ENCODE data around the gene UBE2U. TPM values are rescaled to one million over a fixed set of nuclear protein-coding genes. Genes with fewer than 3 reads are reported as not detected.

The UBE2U gene
- total RNA-seq, 1 experiment from 2014 or later, result not detected

DNA sequence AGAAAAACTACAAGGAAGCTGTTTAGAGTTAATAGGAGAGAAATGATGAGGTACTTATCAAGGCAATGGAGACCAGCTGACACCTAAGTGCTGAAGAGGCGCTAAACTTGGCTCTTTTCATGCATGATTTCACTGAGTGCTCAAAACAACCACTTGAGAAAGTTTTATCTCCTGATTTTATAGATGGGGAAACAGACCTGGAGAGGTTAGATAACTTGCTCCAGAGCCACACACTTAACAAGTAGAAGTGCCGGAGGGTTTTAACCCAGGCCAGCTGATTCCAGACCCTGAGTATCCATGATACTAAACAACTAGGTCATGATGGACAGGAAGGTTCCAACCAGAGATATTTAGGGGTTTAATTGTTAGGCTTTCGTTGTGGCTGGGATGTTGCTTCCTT is 25.9 kb downstream of the UBE2U start:
- intact Hi-C loops (cut with micrococcal nuclease), result no loop called here
- no TSS peak for BruUV-seq (replicated peaks)
- Mint-ChIP-seq H3K36me3 (ENCODE audit: insufficient read depth, unreplicated experiment) (no peaks in the 10 kb centered on the region), H3K27me3 (ENCODE audit: insufficient read depth, unreplicated experiment) (peaks cover 7% of the 10 kb centered on the region), H3K4me1 (ENCODE audit: insufficient read depth, unreplicated experiment) (no peaks in the 10 kb centered on the region), H3K27ac (ENCODE audit: low read depth, unreplicated experiment) (no peak overlapping the region), H3K4me3 (ENCODE audit: unreplicated experiment) (no peak overlapping the region), H3K9me3 (ENCODE audit: unreplicated experiment) (no peaks in the 10 kb centered on the region)
- TF ChIP-seq CTCF (IDR thresholded peaks at IDR 0.05; ENCODE audit: unreplicated experiment), result no peak
- DNase-seq (ENCODE audit: unreplicated experiment), result no peak
- CTCF ChIA-PET, result no interaction called here
- POLR2A ChIA-PET, result no interaction called here

DNA sequence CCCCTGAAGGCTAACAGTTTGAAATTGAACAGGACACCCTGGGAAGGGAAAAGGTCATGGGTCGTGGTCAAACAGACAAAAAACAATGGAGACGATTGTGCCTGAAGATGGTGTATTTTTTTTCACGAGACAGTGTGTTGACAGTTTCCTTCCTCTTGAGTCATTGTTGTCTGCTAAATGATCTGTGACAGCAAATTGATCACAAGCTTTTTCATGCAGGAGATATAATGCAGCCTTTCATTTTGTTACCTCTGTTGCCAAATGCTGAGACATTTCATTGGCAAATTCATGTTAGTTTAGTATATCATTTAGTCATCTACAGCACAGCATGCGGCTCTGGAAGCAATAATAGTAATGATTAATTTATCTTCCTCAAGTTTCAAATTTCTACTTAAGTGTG is 27.7 kb downstream of the UBE2U start:
- intact Hi-C loops (cut with micrococcal nuclease), result no loop called here
- no peak for TF ChIP-seq CTCF (IDR thresholded peaks at IDR 0.05; ENCODE audit: unreplicated experiment)
- Mint-ChIP-seq H3K9me3 (ENCODE audit: unreplicated experiment) (no peaks in the 10 kb centered on the region), H3K36me3 (ENCODE audit: insufficient read depth, unreplicated experiment) (no peaks in the 10 kb centered on the region), H3K4me1 (ENCODE audit: insufficient read depth, unreplicated experiment) (no peaks in the 10 kb centered on the region), H3K27ac (ENCODE audit: low read depth, unreplicated experiment) (no peak overlapping the region), H3K4me3 (ENCODE audit: unreplicated experiment) (no peak overlapping the region), H3K27me3 (ENCODE audit: insufficient read depth, unreplicated experiment) (peaks cover 7% of the 10 kb centered on the region)
- ChIA-PET POLR2A (interaction anchor here (0.7 kb wide), 1 partner anchor 568 kb away, joined by 3 read pairs; no protein-coding TSS in a partner anchor), CTCF (interaction anchor here (0.6 to 1.2 kb wide), 5 partner anchors 11 to 539 kb away, joined by 3 to 4 read pairs (median 4); no protein-coding TSS in a partner anchor)
- DNase-seq (ENCODE audit: unreplicated experiment), result no peak
- BruUV-seq (replicated peaks), result no TSS peak

DNA sequence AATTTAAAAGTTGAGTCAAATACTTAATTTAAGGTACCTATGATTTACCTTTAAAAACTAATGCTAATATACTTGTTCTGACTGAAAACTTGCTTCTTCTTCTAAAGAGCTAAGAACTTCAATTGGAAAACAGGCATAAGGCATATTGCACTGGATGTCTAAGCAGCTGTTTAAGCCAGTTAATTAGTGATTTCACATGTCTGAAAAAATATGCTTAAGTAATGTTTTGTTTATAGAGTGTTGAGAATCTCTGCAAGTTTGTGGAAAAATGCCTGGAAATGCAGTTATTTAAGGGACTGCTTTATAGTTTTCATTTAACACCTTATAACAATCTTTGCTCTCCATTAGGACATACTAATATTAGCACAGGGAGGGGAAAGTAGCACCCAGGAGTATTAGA is 28.2 kb downstream of the UBE2U start:
- no peak for DNase-seq (ENCODE audit: unreplicated experiment)
- TF ChIP-seq CTCF (IDR thresholded peaks at IDR 0.05; ENCODE audit: unreplicated experiment), result no peak
- POLR2A ChIA-PET, result no interaction called here
- Mint-ChIP-seq H3K36me3 (ENCODE audit: insufficient read depth, unreplicated experiment) (no peaks in the 10 kb centered on the region), H3K4me1 (ENCODE audit: insufficient read depth, unreplicated experiment) (no peaks in the 10 kb centered on the region), H3K27ac (ENCODE audit: low read depth, unreplicated experiment) (no peak overlapping the region), H3K4me3 (ENCODE audit: unreplicated experiment) (no peak overlapping the region), H3K9me3 (ENCODE audit: unreplicated experiment) (no peaks in the 10 kb centered on the region), H3K27me3 (ENCODE audit: insufficient read depth, unreplicated experiment) (peaks cover 7% of the 10 kb centered on the region)
- no TSS peak for BruUV-seq (replicated peaks)
- CTCF ChIA-PET, result interaction anchor here (0.6 to 1.4 kb wide), 5 partner anchors 10 to 656 kb away, joined by 3 to 4 read pairs (median 4); no protein-coding TSS in a partner anchor
- intact Hi-C loops (cut with micrococcal nuclease), result no loop called here

DNA sequence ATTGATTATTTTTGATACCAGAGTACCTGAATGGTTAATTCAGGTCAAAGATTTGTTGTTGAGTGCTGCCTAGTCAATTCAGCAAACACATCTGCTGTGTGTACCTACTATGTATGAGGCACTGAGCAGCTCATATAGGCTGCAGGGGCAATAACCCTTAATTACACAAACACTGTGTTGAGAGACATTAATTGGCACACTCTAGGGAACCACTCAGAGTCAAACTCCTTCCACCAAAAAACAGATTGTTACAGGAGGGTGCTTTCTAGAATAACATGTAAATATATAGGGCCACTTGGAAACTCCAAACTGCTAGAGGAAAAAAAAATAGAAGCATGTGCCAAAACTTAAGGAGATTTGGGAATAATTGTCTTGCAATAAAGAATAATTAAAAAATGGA is 31.3 kb downstream of the UBE2U start:
- Mint-ChIP-seq H3K27me3 (ENCODE audit: insufficient read depth, unreplicated experiment) (peaks cover 7% of the 10 kb centered on the region), H3K36me3 (ENCODE audit: insufficient read depth, unreplicated experiment) (no peaks in the 10 kb centered on the region), H3K4me1 (ENCODE audit: insufficient read depth, unreplicated experiment) (no peaks in the 10 kb centered on the region), H3K27ac (ENCODE audit: low read depth, unreplicated experiment) (no peak overlapping the region), H3K9me3 (ENCODE audit: unreplicated experiment) (peaks cover 7% of the 10 kb centered on the region), H3K4me3 (ENCODE audit: unreplicated experiment) (no peak overlapping the region)
- no peak for DNase-seq (ENCODE audit: unreplicated experiment)
- no TSS peak for BruUV-seq (replicated peaks)
- POLR2A ChIA-PET, result no interaction called here
- no peak for TF ChIP-seq CTCF (IDR thresholded peaks at IDR 0.05; ENCODE audit: unreplicated experiment)
- intact Hi-C loops (cut with micrococcal nuclease), result no loop called here
- CTCF ChIA-PET, result interaction anchor here (0.6 to 1.7 kb wide), 4 partner anchors 8 to 543 kb away, joined by 3 to 5 read pairs (median 4); no protein-coding TSS in a partner anchor

Data from MCF 10A (cell line).